Kidney (tissue), 14 donors: ENCODE results near the gene SAMD7. TPM values are rescaled to one million over a fixed set of nuclear protein-coding genes. Genes with fewer than 3 reads are reported as not detected.

Experiments used
- DNase-seq, 5 donors: peaks; one replicate each; pipeline ENCODE4 v3.0.0-alpha.2; 2013 to 2020
- FAIRE-seq: peaks from 2 replicates; lab custom pipeline; 2012; peaks lifted over from hg19 to GRCh38; lab: Jason Lieb, UNC
- H3K27ac ChIP-seq, 2 donors: one replicate each; pipeline ENCODE4 v1.7.0; 2013; ENCODE audit warnings: low read depth in 2 of 2, low read length in 2 of 2, inconsistent platforms in 1 of 2
- H3K27me3 ChIP-seq: one replicate; pipeline ENCODE4 v1.7.1; 2013; ENCODE audit warnings: low read length, inconsistent platforms; ENCODE audit not compliant: control insufficient read depth, insufficient read depth
- H3K36me3 ChIP-seq, 3 donors: one replicate each; pipeline versions ENCODE4 v1.7.0 to v1.7.1; 2013; ENCODE audit warnings: low read length in 3 of 3, control low read depth in 1 of 3, inconsistent platforms in 1 of 3; ENCODE audit not compliant: insufficient read depth in 3 of 3, control insufficient read depth in 2 of 3
- H3K4me1 ChIP-seq, 3 donors: one replicate each; pipeline versions ENCODE4 v1.7.0 to v1.7.1; 2013; ENCODE audit warnings: low read length in 3 of 3, inconsistent platforms in 1 of 3, low read depth in 1 of 3; ENCODE audit not compliant: control insufficient read depth in 2 of 3, insufficient read depth in 2 of 3
- H3K4me3 ChIP-seq, 3 donors: one replicate each; pipeline versions ENCODE4 v1.7.0 to v1.8.1; 2013; ENCODE audit warnings: low read length in 3 of 3, control low read depth in 1 of 3, inconsistent platforms in 1 of 3
- H3K9ac ChIP-seq, 3 donors: one replicate each; pipeline versions ENCODE4 v1.7.0 to v1.7.1; 2013; ENCODE audit warnings: low read length in 3 of 3, control low read depth in 1 of 3, inconsistent platforms in 1 of 3
- H3K9me3 ChIP-seq, 3 donors: one replicate each; pipeline versions ENCODE4 v1.7.0 to v1.7.1; 2013; ENCODE audit warnings: low read length in 3 of 3, control low read depth in 1 of 3, inconsistent platforms in 1 of 3; ENCODE audit not compliant: control insufficient read depth in 2 of 3, insufficient read depth in 1 of 3
- intact Hi-C: fragments of 100-400 bp; cut with DNase I; formaldehyde crosslinking; loops from one replicate; pipeline ENCODE4 v1.11.1; 2022
- polyA plus RNA-seq: library from polyadenylated mRNA; stranded (reverse); fragments of 350-450 nt; fragmentation: Illumina TruSeq; extraction: RNeasy Lipid Tissue Mini Kit (QIAGEN cat#74804); gene quantifications from one replicate; pipeline ENCODE4 v1.2.3, GENCODE V29; 2014; ENCODE audit warnings: low read depth, low replicate concordance; ENCODE audit not compliant: insufficient read depth
- total RNA-seq: library from RNA; stranded (reverse); fragmentation: NEBNext Ultra II Directional; extraction: Animal tissue kit (Norgen Biotek cat#: 25700); gene quantifications from one replicate; pipeline ENCODE4 v1.2.1, GENCODE V29; 2021
- TF ChIP-seq, protein P1 (sequence below): IDR thresholded peaks from 3 replicates; pipeline ENCODE4 v1.5.1; 2012; ENCODE audit warnings: mild to moderate bottlenecking, moderate library complexity, borderline replicate concordance; ENCODE audit not compliant: insufficient read depth; ENCODE audit errors: extremely low read depth
- donor health status: control.
- donor health status: control.
- donor health status: control.
- donor health status: control.
- donor health status: control.
- donor health status: DM: yes; HTN: yes; CAD: no.
- donor health status: Normal renal cell carcinoma (clear cell type).

The SAMD7 gene
- total and polyA plus RNA-seq, 2 donors from 2014 or later, result not detected

DNA sequence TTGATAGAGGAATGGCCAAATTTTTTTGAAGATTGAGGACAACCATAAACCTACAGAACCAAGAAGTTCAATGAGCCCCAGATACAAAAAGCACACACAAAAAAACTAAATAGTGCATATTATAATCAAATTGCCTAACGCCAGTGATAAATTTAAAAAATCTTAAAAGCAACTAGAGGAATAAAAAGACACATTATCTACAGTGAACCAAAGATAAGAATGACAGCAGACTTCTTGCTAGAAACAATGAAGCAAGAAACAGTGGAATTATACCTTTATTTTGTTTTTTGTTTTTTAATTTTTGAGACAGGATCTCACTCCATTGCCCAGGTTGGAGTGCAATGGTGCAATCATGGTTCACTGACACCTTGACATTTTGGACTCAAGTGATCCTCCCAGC is 9.9 kb upstream of the SAMD7 start:
- FAIRE-seq, result no peak
- no peak for DNase-seq
- Histone ChIP-seq H3K9me3 (peaks cover 0 to 5% (median 4%) of the 10 kb centered on the region in 3 donors), H3K36me3 (no peaks in the 10 kb centered on the region), H3K4me1 (no peaks in the 10 kb centered on the region), H3K27ac (no peak overlapping the region), H3K9ac (no peak overlapping the region), H3K27me3 (no peaks in the 10 kb centered on the region), H3K4me3 (no peak overlapping the region)
- TF ChIP-seq, protein P1, sequence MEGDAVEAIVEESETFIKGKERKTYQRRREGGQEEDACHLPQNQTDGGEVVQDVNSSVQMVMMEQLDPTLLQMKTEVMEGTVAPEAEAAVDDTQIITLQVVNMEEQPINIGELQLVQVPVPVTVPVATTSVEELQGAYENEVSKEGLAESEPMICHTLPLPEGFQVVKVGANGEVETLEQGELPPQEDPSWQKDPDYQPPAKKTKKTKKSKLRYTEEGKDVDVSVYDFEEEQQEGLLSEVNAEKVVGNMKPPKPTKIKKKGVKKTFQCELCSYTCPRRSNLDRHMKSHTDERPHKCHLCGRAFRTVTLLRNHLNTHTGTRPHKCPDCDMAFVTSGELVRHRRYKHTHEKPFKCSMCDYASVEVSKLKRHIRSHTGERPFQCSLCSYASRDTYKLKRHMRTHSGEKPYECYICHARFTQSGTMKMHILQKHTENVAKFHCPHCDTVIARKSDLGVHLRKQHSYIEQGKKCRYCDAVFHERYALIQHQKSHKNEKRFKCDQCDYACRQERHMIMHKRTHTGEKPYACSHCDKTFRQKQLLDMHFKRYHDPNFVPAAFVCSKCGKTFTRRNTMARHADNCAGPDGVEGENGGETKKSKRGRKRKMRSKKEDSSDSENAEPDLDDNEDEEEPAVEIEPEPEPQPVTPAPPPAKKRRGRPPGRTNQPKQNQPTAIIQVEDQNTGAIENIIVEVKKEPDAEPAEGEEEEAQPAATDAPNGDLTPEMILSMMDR, result no peak
- intact Hi-C loops, result no loop called here

DNA sequence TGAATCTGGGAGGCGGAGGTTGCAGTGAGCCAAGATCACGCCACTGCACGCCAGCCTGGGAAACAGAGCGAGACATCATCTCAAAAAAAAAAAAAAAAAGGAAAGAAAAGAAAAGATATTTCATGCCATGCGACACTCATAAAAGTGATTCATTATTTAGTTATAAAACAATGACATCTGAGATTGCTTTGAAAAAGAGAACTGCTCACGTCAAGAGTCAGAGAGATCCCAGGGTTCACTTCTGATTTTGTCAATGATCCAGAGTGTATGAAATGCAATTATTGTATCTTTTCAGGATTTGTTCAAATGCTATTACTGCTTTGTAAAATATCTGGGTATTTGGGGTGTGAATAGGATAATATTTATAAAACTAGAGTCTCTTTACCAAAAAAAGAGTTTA is 6.0 kb upstream of the SAMD7 start:
- intact Hi-C loops, result no loop called here
- Histone ChIP-seq H3K27me3 (no peaks in the 10 kb centered on the region), H3K27ac (no peak overlapping the region), H3K36me3 (no peaks in the 10 kb centered on the region), H3K4me3 (no peak overlapping the region), H3K9ac (no peak overlapping the region), H3K4me1 (no peaks in the 10 kb centered on the region), H3K9me3 (peaks cover 0 to 5% (median 4%) of the 10 kb centered on the region in 3 donors)
- TF ChIP-seq, protein P1, result no peak
- FAIRE-seq (no peak), DNase-seq (no peak)

DNA sequence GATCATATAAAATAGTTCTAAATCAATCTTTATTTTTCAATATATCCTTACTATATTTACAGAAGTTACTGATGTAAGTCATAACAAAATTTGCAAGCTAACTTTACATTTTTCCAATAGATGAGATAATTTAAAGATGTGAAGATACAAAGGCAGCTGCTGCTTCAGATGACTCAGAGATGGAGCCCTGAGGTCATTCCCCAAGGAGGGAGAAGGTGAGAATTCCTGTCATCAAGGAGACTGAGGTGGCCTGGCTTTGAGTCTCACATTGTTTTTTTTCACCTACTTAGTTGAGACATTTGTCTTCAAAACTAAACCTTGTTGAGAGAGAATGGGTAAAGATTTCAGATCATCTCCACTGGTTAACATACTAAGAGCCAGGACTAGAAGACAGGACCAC is 3.9 kb upstream of the SAMD7 start:
- Histone ChIP-seq H3K9ac (no peak overlapping the region), H3K9me3 (no peaks in the 10 kb centered on the region), H3K4me3 (no peak overlapping the region), H3K27me3 (no peaks in the 10 kb centered on the region), H3K36me3 (no peaks in the 10 kb centered on the region), H3K27ac (no peak overlapping the region), H3K4me1 (no peaks in the 10 kb centered on the region)
- no peak for DNase-seq
- intact Hi-C loops, result no loop called here
- TF ChIP-seq, protein P1, result no peak
- FAIRE-seq, result no peak

DNA sequence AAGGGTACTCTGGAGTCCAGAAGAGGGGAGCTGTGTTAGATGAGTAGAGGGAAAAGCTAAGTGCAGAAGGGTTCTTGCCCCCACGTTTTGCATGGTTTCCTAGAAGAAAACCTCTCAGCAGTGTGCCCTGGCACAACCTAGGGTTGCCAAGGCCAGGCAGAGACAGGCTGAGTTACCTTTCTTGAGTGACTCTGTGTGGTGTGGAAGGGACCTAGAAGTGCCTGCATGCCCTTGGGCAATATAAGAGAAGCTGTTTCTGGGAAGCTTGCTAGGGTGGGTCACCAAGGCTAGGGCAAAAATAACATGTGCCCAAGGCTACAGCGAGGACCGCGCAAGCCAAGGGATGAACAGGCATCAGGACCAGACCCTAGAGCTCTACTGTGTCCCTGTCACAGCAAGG is 3.4 kb upstream of the SAMD7 start:
- no peak for FAIRE-seq
- no peaks in the 10 kb centered on the region for H3K4me1 ChIP-seq
- H3K27me3 ChIP-seq, result no peaks in the 10 kb centered on the region
- DNase-seq, result no peak
- no peak overlapping the region for H3K9ac ChIP-seq
- H3K9me3 ChIP-seq, result no peaks in the 10 kb centered on the region
- TF ChIP-seq, protein P1, result no peak
- H3K4me3 ChIP-seq, result no peak overlapping the region
- no peaks in the 10 kb centered on the region for H3K36me3 ChIP-seq
- no peak overlapping the region for H3K27ac ChIP-seq
- intact Hi-C loops, result no loop called here
